HG02588 (cell line): Measurements from ENCODE around the gene FXR2.
"Not testable (repeated sequence)": the region's sequence is repeated elsewhere in the genome, so short reads cannot be mapped to it uniquely, and the experiment has no call there.

ENCODE experiments used
- ATAC-seq: cut with Tn5 transposase; IDR thresholded peaks from one replicate; pipeline ENCODE4 v1.9.1; 2021; ENCODE audit warnings: mild to moderate bottlenecking, moderate library complexity; ENCODE audit not compliant: unreplicated experiment

The FXR2 gene

GRCh38 chr17:7629939-7630571 lies 15.4 kb upstream of the FXR2 start, which contains the start of gene SHBG:
SHBG (plus strand) TSS chr17:7630135; CDS start chr17:7630173, 38 bp downstream.
- ATAC-seq: no peak

- peak; percentile 89 for ATAC-seq
Observed at GRCh38 chr17:7627250-7628121, 12.8 kb upstream of the FXR2 start, which contains the start of gene SAT2. SAT2 (minus strand) TSS chr17:7627821; CDS start chr17:7627635, 186 bp downstream.

GRCh38 chr17:7626956-7627249 lies 12.2 kb upstream of the FXR2 start:
- ATAC-seq: no peak

GRCh38 chr17:7626307-7626706 lies 11.6 kb upstream of the FXR2 start:
- ATAC-seq: no peak

- not testable (repeated sequence) for ATAC-seq
Observed at GRCh38 chr17:7625749-7626148, 11.1 kb upstream of the FXR2 start.

- no peak for ATAC-seq
Observed at GRCh38 chr17:7623661-7624060, 9.0 kb upstream of the FXR2 start.

GRCh38 chr17:7620835-7621234 lies 6.1 kb upstream of the FXR2 start:
- no peak for ATAC-seq

GRCh38 chr17:7618608-7619007 lies 3.9 kb upstream of the FXR2 start:
- ATAC-seq: no peak

- no peak for ATAC-seq
Observed at GRCh38 chr17:7615265-7615747, 609 bp upstream of the FXR2 start.

- ATAC-seq: no peak
Observed at GRCh38 chr17:7613769-7614424, 800 bp downstream of the FXR2 start.

GRCh38 chr17:7612294-7612640 lies 2.4 kb downstream of the FXR2 start:
- ATAC-seq: no peak

GRCh38 chr17:7611635-7612293 lies 2.9 kb downstream of the FXR2 start:
- ATAC-seq: no peak

- no peak for ATAC-seq
Observed at GRCh38 chr17:7610641-7611040, 4.1 kb downstream of the FXR2 start.

- ATAC-seq: no peak
Observed at GRCh38 chr17:7606280-7606679, 8.4 kb downstream of the FXR2 start.

- not testable (repeated sequence) for ATAC-seq
Observed at GRCh38 chr17:7597561-7597960, 17.1 kb downstream of the FXR2 start.

GRCh38 chr17:7593296-7593695 lies 21.4 kb downstream of the FXR2 start:
- ATAC-seq: no peak

- ATAC-seq: no peak
Observed at GRCh38 chr17:7592422-7593021, 22.2 kb downstream of the FXR2 start.

GRCh38 chr17:7591596-7591995 lies 23.1 kb downstream of the FXR2 start:
- no peak for ATAC-seq

GRCh38 chr17:7590743-7591142 lies 24.0 kb downstream of the FXR2 start:
- ATAC-seq: no peak

GRCh38 chr17:7589891-7590691 lies 24.6 kb downstream of the FXR2 start, which contains the start of gene SOX15:
SOX15 (minus strand) TSS chr17:7590094; CDS start chr17:7589676, 418 bp downstream.
- no peak for ATAC-seq
